Measurements from ENCODE around the gene RGS9. TPM values are rescaled to one million over a fixed set of nuclear protein-coding genes. Genes with fewer than 3 reads are reported as not detected.

RGS9 gene
- total and polyA plus RNA-seq, 4 donors, result 1.0 to 4.0 (median 2.1) TPM

DNA sequence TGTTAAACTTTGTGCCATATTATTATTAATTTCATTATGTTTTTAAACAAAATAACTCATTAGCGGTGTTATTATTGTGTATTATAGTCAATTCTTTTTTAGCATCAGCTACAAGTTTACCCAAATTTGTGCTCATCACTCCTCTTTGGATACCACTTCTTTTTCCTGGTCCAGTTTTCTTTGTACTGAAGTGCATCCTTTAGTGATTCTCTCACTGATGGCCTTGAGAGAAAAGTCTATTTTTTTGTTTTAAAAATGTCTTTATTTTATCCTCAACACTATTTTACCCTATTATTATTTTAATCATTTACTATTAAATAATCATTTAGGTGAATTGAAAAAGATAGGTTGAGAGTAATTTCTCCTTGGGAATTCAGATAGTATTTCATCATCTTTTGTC lies 99.2 kb downstream of the RGS9 start:
- TF ChIP-seq RAD21 (IDR thresholded peaks at IDR 0.05), result no peak
- TF ChIP-seq HNF4A (conservative IDR thresholded peaks at IDR 0.05), result no peak
- H3K9me3 ChIP-seq (ENCODE audit: control insufficient read depth in 4 of 4, low read length in 3 of 4), result no peaks in the 10 kb centered on the region
- no peak overlapping the region for H3K9ac ChIP-seq (ENCODE audit: low read depth in 1 of 2, low read length in 2 of 2)
- no peak for DNase-seq (ENCODE audit: low spot score)
- WGBS, result 87% methylated on average over 1 of the region's 1 CpG
- no peak overlapping the region for H3K4me3 ChIP-seq (ENCODE audit: low read depth in 1 of 3, low read length in 3 of 3)
- no peaks in the 10 kb centered on the region for H3K36me3 ChIP-seq (ENCODE audit: control insufficient read depth in 4 of 4, insufficient read depth in 3 of 4, low read depth in 1 of 4, low read length in 3 of 4)
- H3K27me3 ChIP-seq (ENCODE audit: control insufficient read depth in 4 of 4, insufficient read depth in 4 of 4, low read length in 3 of 4), result no peaks in the 10 kb centered on the region
- H3K4me1 ChIP-seq (ENCODE audit: control insufficient read depth in 4 of 4, insufficient read depth in 4 of 4, low read length in 3 of 4), result no peaks in the 10 kb centered on the region
- H3K27ac ChIP-seq (ENCODE audit: low read depth in 1 of 2, low read length in 2 of 2), result no peak overlapping the region

- H3K4me3 ChIP-seq (ENCODE audit: low read depth in 1 of 3, low read length in 3 of 3), result no peak overlapping the region
- no peaks in the 10 kb centered on the region for H3K4me1 ChIP-seq (ENCODE audit: control insufficient read depth in 4 of 4, insufficient read depth in 4 of 4, low read length in 3 of 4)
- TF ChIP-seq EGR1 (IDR thresholded peaks at IDR 0.05; ENCODE audit: low read depth in 2 of 2) (no peak), GABPA (IDR thresholded peaks at IDR 0.05 in 1 of 2, conservative IDR thresholded peaks at IDR 0.05 in 1 of 2) (no peak), NR2F2 (IDR thresholded peaks at IDR 0.05) (no peak), FOXA2 (IDR thresholded peaks at IDR 0.05) (no peak), JUND (IDR thresholded peaks at IDR 0.05) (no peak), SP1 (IDR thresholded peaks at IDR 0.05) (no peak), RAD21 (IDR thresholded peaks at IDR 0.05) (no peak), YY1 (IDR thresholded peaks at IDR 0.05) (no peak), FOXA1 (IDR thresholded peaks at IDR 0.05) (no peak)
- TF ChIP-seq, protein P1, sequence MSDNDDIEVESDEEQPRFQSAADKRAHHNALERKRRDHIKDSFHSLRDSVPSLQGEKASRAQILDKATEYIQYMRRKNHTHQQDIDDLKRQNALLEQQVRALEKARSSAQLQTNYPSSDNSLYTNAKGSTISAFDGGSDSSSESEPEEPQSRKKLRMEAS (IDR thresholded peaks at IDR 0.05), result no peak
- no peak overlapping the region for H3K9ac ChIP-seq (ENCODE audit: low read depth in 1 of 2, low read length in 2 of 2)
- WGBS, result 59% methylated on average over 9 of the region's 9 CpGs
- DNase-seq (ENCODE audit: low spot score), result no peak
- peaks cover 0 to 3% (median 0%) of the 10 kb centered on the region in 4 donors for H3K27me3 ChIP-seq (ENCODE audit: control insufficient read depth in 4 of 4, insufficient read depth in 4 of 4, low read length in 3 of 4)
- no peaks in the 10 kb centered on the region for H3K36me3 ChIP-seq (ENCODE audit: control insufficient read depth in 4 of 4, insufficient read depth in 3 of 4, low read depth in 1 of 4, low read length in 3 of 4)
- no peaks in the 10 kb centered on the region for H3K9me3 ChIP-seq (ENCODE audit: control insufficient read depth in 4 of 4, low read length in 3 of 4)
- H3K27ac ChIP-seq (ENCODE audit: low read depth in 1 of 2, low read length in 2 of 2), result no peak overlapping the region
Measured at GRCh38 chr17:65243838-65244625, 106.9 kb downstream of the RGS9 start.

- WGBS, result 64% methylated on average over 4 of the region's 4 CpGs
- no peaks in the 10 kb centered on the region for H3K4me1 ChIP-seq (ENCODE audit: control insufficient read depth in 4 of 4, insufficient read depth in 4 of 4, low read length in 3 of 4)
Measured at GRCh38 chr17:65246252-65246651, 109.1 kb downstream of the RGS9 start.

More at GRCh38 chr17:65246252-65246651, 109.1 kb downstream of the RGS9 start:
- Histone ChIP-seq H3K27me3 (ENCODE audit: control insufficient read depth in 4 of 4, insufficient read depth in 4 of 4, low read length in 3 of 4) (peaks cover 0 to 8% (median 0%) of the 10 kb centered on the region in 4 donors), H3K36me3 (ENCODE audit: control insufficient read depth in 4 of 4, insufficient read depth in 3 of 4, low read depth in 1 of 4, low read length in 3 of 4) (no peaks in the 10 kb centered on the region), H3K4me3 (ENCODE audit: low read depth in 1 of 3, low read length in 3 of 3) (no peak overlapping the region), H3K9me3 (ENCODE audit: control insufficient read depth in 4 of 4, low read length in 3 of 4) (no peaks in the 10 kb centered on the region), H3K27ac (ENCODE audit: low read depth in 1 of 2, low read length in 2 of 2) (no peak overlapping the region), H3K9ac (ENCODE audit: low read depth in 1 of 2, low read length in 2 of 2) (no peak overlapping the region)
- TF ChIP-seq GABPA (IDR thresholded peaks at IDR 0.05 in 1 of 2, conservative IDR thresholded peaks at IDR 0.05 in 1 of 2) (no peak), HNF4G (IDR thresholded peaks at IDR 0.05) (no peak), NR2F2 (IDR thresholded peaks at IDR 0.05) (no peak), TAF1 (conservative IDR thresholded peaks at IDR 0.05) (no peak), YY1 (IDR thresholded peaks at IDR 0.05) (no peak), RAD21 (IDR thresholded peaks at IDR 0.05) (no peak), EGR1 (IDR thresholded peaks at IDR 0.05; ENCODE audit: low read depth in 2 of 2) (no peak), SP1 (IDR thresholded peaks at IDR 0.05) (no peak), HNF4A (conservative IDR thresholded peaks at IDR 0.05) (no peak), ZBTB33 (IDR thresholded peaks at IDR 0.05) (no peak), ATF3 (IDR thresholded peaks at IDR 0.05) (no peak), CTCF (IDR thresholded peaks at IDR 0.05; ENCODE audit: low read depth, low read length, missing input control) (no peak), JUND (IDR thresholded peaks at IDR 0.05) (no peak)
- TF ChIP-seq, protein P1 (IDR thresholded peaks at IDR 0.05), result no peak
- TF ChIP-seq, protein P2, sequence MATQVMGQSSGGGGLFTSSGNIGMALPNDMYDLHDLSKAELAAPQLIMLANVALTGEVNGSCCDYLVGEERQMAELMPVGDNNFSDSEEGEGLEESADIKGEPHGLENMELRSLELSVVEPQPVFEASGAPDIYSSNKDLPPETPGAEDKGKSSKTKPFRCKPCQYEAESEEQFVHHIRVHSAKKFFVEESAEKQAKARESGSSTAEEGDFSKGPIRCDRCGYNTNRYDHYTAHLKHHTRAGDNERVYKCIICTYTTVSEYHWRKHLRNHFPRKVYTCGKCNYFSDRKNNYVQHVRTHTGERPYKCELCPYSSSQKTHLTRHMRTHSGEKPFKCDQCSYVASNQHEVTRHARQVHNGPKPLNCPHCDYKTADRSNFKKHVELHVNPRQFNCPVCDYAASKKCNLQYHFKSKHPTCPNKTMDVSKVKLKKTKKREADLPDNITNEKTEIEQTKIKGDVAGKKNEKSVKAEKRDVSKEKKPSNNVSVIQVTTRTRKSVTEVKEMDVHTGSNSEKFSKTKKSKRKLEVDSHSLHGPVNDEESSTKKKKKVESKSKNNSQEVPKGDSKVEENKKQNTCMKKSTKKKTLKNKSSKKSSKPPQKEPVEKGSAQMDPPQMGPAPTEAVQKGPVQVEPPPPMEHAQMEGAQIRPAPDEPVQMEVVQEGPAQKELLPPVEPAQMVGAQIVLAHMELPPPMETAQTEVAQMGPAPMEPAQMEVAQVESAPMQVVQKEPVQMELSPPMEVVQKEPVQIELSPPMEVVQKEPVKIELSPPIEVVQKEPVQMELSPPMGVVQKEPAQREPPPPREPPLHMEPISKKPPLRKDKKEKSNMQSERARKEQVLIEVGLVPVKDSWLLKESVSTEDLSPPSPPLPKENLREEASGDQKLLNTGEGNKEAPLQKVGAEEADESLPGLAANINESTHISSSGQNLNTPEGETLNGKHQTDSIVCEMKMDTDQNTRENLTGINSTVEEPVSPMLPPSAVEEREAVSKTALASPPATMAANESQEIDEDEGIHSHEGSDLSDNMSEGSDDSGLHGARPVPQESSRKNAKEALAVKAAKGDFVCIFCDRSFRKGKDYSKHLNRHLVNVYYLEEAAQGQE (IDR thresholded peaks at IDR 0.05), result no peak
- no peak for DNase-seq (ENCODE audit: low spot score)

Measured in liver (tissue), 9 donors.